Right hindlimb (tissue), 1 donor: ENCODE data around the gene UBR4.
"Not testable (repeated sequence)": the region's sequence is repeated elsewhere in the genome, so short reads cannot be mapped to it uniquely, and the experiment has no call there.

Experiments
- DNase-seq: peaks from one replicate; pipeline ENCODE4 v3.0.0-alpha.2; 2018

UBR4 gene

DNA sequence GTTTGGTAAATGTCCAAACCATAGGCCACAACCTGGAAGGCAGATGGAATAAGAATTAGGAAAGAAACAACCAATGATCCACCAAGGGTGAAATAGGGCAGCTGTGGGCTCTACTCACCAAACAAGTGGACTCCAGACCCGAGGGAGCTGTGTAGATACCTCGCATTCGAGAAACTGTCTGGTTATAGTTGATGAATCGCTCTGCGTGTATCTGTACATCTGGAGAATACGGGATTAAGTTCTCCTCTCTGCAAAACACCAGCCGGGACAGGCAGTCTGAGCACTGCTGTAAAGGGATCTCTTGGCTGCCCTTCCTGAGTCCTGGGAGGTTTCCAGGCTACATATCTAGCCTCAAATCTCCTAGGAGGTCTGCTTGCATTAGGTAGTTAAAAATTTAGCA is 9.4 kb upstream of the UBR4 start:
- no peak for DNase-seq

DNA sequence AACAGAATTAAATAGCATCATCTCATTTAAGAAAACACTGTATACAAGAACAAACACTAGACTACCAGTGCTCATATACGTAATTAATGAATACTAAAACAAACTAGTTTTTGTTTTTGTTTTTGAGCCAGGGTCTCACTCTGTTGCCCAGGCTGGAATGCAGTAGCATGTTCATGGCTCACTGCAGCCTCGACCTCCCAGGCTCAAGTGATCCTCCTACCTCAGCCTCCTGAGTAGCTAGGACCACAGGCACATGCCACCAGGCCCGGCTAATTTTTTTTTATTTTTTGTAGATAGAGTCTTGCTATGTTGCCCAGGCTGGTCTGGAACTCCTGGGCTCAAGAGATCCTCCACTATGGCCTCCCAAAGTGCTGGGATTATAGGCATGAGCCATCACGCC is 6.5 kb upstream of the UBR4 start:
- not testable (repeated sequence) for DNase-seq

DNA sequence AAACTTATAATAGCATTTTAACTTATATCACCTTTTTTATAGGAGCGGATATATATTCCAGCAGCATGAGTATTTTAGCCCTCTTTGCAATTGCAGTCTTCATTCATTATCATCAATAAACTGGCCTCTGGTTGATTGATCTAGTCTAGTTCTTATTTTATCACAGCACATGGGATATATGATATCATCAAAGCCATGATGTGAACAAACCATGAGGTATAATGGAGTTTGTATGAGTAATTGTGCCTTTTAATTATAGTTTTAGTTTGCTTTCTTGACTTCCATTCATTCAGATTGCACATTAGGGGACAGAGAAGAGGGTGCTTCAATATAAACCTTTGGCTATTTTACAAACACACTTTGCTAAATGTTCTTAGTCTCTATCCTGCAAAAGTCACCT is 3.5 kb upstream of the UBR4 start:
- no peak for DNase-seq

DNA sequence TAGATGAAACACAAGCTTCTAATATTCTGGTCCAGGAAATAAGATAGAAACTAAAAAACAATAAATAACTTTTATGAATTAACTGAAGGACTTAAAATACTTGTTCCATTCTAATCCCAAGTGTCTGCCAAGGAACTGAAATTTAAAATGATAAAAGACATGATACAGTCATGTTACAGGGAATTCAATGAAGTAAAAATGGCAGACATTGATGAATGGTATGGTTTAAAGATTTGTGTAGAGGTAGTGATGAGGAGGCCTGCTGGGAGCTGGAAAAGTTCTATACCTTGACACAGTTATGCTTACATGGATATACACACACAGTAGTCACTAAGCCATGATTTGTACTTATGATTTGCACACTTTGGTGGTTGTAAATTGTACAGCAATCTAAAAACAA is 2.1 kb upstream of the UBR4 start:
- DNase-seq = no peak

DNA sequence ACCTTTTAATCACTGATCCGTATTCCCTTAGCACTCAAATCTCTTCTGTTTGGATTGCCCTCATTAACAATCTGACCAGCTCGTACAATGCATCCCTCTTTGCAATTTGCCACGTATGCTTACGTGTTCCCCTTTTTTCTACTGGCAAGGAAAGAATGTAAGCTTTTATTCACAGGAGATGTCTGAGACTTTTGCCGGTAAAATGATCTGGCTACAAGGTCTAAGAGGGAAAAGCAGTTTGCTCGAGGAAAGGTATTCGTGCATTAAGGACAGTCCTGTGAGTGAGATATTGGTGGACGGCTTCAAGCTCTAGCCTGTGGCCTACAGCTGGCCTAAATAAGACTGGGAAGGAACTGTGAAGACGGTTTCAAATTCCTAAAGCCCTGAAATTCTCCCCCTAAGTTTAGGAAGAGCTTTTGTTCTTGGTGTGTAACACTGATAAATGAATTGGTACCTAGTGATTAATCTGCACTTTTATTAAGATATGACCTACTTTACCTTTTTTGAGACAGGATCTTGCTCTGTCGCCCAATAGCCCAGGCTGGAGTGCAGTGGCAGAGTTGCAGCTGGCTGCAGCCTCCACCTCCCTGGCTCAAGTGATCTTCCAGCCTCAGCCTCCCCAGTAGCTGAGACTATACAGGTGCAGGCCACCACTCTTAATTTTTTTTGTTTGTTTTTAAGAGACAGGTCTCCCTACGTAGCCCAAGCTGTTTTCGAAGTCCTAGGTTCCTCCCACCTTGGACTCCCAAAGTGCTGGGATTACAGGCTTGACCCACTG is 895 bp upstream of the UBR4 start:
- DNase-seq = no peak

DNA sequence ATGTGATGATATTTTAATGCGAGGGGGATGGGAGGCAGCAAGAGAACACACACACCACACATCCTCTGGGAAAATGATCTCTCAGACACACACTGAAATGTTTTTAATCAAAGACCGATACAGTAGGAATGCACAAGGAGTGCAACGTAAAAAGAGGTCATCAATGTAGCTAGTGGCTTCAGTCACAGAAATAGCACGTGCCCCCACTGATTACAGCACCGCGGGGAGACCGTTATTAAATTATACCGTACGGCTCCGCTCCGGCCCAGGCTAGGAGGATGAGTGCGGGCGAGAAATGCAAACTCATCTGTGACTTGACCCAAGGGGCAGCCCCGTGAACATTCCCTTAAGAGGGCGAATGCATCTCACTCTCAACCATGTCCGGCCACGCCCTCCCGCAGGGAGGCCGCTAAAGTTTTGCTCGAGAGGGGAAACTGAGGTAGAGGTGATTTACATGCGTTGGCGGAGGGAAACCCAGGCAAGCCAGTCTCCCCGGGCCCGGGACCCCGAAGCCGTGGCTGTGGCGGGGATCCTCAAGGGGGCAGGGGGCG is 552 bp downstream of the UBR4 start:
- no peak for DNase-seq

DNA sequence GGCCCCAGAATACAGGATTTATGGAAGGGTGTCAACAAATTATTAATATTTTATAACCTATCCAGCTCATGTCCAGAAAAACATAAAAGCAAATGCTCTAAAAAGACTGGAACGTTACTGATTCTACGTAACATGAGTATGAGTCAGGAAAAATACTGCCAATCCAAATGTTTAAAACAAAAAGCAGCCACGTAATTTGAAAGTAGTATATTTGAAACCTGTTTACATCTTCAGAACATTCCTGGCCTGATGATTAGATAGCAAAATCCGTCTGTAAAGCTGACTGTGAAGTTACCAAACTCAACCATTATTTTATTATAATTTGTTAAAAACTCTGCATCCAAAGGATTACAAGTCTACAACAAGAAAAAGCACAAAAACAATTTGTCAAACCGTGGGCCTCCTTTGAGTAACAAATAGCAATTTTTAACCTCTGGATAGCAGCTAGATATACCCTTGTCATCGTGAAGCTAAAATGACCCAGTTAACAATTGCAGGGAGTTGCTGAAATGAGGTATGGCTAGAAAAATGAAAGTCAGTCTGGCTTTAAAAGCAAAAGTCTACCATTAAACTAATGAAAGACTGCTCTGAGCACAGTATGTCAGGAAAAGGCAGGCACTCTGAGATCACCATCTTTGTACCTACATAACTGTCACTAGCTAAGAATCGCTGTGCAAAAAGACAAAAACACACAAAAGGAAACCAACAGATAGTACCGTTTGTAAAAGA is 1.2 kb downstream of the UBR4 start:
- no peak for DNase-seq

DNA sequence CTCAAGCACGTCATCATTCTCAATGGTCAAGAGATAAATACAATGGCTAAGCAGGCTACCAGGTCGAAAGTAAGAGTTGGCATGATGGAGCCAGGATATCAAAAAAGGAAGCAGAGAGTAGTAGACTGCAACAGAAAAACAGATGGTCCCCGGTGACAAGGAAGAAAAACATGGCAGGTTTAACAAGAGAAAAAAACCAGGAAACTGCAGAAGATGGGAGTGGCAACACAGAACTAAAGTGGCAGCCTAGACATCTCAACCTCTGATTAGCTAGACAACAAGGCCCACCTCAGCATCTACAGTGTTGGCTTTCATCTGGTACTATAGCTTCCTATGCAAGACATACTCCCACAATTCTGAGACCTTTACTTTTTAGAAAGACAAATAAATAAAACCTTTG is 3.1 kb downstream of the UBR4 start:
- DNase-seq = no peak

DNA sequence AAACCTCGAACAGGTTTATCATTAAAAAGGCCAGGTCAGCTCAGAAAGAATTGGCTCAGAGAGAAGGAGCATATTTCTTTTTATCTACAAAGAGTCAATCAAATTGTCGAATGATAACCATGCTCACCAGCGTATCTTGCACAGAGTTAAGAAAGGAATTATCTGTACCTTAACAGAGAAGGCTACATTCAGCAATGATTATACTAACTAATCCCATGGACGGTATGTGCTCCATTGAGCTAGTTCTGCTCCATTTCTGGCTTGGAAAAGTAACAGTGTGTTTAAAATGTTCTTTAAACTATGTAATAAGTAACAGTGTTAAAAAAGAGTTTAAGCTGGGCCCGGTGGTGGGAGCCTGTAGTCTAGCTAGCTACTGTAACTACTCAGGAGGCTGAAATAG is 4.2 kb downstream of the UBR4 start:
- DNase-seq = no peak

DNA sequence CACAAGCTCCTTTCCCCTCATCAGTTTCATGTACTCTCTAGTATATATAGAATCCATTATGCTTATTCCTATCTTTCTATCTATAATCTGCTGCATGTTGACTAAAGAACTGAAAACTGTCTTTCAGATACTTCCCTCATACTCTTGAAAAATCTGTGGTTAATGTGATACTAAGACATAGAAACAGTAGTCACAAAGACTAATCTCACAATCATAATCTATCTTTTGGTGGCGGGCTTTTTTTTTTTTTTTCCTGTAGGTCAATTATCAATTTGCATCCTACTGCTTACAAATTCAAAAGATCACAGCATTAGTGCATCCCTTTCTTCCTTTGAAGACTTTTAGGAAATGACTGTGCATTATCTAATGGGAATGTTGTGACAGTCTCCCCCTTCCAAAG is 4.7 kb downstream of the UBR4 start:
- DNase-seq = no peak

DNA sequence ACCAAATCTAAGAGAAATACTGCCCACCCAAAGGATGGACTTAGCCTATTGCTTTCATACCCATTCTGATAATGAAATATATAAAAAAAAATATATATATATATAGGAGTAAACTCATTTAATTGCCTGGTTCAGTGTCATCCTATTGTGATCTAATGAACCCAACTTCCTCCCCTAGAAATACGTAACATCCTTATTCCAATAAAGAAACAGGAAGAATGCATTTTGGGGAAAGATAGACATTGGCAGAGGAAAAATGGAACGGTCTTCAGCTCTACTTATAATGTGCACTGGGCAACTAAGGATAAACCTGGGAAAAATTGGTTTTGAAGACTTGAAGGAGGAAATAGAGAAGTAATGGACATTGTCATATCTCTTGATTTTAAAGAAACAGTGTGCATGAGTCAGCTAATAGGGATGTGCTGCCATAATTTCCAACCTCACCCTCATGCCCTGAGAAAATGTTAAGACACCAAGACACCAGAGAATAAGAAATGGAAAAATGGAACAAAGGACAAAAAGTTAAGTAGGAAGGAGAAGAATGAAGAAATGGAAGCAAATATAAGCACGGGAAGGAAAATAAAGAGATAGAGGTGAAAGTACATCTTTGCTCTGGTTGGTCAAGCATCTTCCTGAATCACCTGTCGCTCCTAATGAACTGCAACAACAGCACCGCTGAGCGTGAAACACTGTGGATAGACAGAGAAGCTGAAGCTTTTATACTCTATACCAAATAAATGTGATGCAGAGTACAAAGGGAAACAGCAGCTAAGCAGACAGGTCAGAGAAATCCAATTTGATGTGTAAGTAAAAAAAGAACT is 5.4 kb downstream of the UBR4 start:
- no peak for DNase-seq

DNA sequence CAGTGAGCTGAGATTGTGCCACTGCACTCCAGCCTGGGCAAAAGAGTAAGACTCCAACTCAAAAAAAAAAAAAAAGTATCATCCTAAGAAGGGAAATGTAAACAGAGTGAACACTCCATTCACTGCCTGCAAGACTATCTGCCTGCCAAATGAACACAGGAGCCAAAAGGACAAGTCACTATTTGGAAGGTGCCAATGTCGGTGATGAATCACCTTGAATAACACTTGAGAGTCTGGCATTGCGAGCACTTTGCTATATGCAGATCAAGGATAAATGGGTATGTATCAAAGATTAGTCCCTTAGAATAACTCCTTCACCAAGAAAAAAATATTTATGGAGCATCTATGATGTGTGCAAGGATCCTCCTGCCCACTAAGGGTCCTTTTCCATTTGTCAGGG is 6.6 kb downstream of the UBR4 start:
- DNase-seq = no peak

DNA sequence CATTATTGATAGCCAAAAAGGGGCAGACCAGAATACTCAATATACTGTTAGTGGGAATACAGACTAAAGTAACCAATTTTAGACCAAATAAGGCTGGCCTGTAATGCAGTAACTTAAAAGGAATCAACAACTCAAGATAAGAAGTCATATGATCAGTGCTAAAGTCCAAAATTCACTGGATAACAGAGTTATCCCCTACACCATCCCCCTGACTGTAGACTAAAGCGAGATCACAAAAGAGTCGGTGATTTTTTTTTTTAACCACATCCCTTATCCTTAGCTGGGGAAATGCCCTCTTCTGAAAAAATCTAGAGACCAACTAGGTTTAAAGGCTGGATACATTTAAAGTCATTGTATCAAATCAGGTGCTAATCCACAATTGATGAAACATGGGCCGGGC is 7.7 kb downstream of the UBR4 start:
- DNase-seq = no peak

DNA sequence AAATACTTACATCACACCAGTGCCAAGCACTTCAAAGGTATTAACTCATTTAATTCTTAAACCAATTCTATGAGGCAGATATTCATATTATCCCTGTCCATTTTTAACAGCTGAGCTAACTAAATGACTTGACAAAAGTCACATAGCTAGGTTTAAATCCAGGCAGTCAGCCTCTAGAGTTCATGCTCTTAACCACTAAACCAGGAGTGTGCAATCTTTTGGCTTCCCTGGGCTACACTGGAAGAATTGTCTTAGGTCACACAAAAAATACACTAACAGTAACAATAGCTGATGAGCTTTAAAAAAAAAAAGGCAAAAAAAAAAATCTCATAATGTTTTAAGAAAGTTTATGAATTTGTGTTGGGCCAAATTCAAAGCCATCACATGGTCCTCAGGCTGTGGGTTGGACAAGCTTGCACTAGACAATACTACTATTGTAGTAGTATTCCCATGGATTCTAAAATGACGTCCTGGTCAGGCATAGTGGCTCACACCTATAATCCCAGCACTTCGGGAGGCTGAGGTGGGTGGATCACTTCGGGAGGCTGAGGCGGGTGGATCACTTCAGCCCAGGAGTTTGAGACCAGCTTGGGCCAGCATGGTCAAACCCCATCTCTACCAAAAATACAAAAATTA is 10.0 kb downstream of the UBR4 start:
- DNase-seq = no peak

DNA sequence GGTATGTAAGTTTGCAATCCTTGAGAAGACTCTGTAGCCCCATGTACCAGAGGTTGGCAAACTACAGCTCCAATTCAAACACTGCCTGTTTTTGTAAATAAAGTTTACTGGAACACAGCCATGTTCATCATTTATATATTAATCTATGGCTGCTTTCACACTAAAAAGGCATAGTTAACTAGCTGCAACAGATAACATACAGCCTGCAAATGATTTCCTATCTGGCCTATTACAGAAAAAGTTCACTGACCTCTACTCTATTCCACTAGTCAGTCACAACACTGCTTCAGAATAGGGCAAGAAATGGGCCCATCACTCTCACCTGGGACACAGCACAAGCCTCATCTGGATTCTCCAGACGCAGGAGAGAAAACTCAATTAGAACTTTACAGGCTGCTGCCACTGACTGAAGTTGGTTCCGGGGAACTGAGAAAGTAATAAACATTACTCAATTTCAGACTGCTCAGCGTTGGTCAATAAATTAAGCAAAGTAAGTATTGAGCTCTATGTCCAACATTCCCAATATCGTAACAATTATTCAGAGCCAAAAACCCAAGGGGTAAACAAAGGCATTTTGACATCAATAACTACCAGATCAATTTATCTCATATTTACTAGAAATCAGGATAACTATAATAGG is 10.6 kb downstream of the UBR4 start:
- no peak for DNase-seq

DNA sequence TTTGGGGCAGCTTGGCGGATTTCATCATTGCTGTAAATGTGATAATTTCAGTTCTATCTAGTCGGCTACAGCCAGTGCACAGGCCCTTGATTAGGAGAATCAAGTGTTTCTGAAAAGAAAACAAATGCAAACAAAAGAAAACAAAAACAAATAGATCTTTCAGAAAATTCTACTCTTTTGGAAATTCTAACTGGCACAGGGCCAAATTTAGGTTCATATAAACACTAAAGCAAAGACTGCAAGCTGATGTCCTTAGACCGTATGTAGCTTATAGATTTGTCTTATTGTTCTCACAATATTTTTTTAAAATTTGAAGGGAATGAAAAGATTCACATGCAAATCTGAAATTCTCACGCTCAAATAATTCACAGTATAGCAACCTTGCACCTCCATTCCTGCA is 11.2 kb downstream of the UBR4 start:
- DNase-seq = no peak

DNA sequence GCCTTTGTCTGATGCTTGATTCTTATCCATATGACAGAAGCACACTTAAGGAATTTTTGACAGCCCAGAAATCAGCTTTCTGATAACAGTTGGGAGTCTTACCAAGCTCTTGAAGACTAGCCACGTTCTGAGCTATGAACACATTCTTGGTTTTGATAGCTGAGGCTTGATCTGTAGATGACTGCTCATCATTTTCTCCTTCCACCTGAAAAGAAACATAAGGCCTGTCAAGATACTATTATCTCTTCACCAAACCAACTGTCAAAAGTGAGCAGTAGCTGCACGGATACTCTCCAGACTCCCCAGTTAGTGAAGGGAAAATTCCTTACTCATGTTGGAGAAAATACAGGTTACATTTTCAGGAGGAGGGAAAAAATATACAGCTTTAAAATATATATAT is 12.2 kb downstream of the UBR4 start:
- DNase-seq = no peak

DNA sequence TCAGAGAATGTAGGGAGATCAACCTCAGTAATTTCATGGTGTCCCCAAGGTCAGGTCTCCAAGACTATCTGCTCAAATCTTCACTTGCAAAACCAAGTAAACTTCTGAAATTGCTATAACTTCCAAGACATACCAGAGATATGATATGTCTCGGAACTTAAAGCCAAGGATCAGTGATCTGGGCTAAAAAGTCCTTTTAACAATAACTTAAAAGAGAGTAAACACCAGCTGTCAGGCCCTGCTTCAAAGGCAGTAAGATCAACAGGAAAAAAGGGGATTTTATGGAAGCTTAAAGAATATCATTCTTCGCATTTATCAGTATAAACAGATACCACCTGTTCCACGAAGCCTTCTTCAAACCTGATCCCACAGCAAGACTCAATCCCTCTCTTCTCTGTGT is 13.7 kb downstream of the UBR4 start:
- DNase-seq = no peak

DNA sequence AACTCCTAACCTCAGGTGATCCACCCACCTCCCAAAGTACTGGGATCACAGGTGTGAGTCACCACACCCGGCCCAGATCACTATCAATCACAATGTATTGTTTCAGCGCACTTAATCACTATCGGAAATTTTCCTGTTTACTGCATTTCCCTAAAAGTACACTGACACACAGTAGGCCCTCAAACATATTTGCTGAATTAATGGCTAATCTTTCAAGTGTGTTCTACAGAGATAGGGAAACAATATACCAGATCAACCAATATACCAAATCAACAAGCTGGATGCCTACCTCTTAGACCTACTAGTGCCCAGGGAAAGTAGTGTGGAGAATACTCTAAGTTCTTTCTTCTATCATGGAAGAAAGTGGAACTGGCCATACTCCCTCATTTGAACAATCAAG is 17.1 kb downstream of the UBR4 start:
- DNase-seq = no peak

DNA sequence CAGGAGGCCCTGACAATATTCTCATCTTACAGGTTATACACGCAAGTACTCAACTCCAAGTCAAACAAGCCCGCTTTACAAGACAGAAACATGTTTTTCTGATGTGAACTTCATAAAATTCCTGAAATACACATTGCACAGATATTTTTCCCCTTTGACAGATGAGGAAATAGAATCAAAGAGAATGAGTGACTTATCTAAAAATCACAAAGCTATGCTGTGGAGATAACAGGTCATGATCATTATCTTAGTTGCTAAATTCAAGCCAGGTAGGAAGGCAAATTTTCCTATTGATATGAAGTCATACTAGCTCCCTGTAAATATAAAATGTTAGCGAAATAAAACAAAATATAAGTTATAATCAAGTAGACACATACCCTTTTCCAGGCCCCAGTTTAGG is 18.3 kb downstream of the UBR4 start:
- DNase-seq = no peak

DNA sequence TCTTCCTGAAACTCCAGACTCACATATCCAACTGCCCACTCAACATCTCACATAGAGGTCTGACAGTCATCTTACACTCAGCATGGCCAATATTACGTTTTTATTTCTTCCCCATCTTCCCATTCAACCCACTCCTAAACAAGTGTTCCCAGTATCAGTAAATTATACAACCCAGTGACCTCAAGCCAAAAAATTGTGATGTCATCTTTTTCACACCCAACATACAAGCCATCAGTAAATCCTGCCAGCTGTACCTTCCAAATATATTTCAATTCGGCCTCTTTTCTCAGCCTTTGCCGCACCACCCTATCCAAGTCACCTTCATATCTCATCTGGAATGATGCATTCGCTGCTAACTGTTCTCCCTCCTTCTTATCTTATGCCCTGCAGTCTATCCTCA is 19.6 kb downstream of the UBR4 start:
- DNase-seq = no peak

DNA sequence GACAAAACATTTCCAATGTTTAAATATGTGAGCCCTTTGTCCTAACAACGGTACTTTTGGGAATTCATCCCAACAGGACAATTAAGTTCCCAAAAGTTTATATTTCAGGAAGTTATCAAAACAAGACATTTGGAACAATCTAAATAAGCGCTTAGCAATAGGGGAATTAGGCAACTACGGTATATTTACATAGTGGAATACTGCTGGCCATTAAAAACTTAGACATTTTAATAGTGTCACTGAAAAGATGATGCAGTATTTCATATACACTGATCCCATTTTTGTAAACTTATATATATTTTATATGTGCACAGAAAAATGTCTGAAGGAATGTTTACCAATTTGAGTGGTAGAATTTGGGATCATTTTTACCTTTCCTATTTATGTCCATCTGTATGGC is 20.8 kb downstream of the UBR4 start:
- no peak for DNase-seq

DNA sequence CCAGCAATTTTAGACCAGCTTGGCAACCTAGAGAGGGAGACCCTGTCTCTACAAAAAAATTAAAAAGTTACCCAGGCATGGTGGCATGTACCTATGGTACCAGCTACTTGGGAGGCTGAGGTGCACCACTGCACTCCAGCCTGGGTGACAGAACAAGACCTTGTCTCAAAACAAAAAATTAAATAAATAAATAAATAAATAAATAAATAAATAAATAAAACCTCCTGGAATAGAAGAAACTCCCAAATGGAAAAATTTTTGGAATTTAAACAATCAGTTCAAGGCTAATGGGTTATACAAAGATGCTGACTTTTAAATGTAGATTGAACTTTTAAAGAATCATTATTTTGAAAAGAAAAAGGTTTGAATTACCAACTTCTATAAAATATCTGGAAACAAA is 22.2 kb downstream of the UBR4 start:
- no peak for DNase-seq
